H1 (cell line): ENCODE measurements around the gene NSFL1C. TPM values are rescaled to one million over a fixed set of nuclear protein-coding genes. Genes with fewer than 3 reads are reported as not detected.
A peak's percentile ranks its signal among the peaks of the same experiment; 100 is the strongest.

Source experiments
- BRCA1 ChIP-seq: IDR thresholded peaks from 2 replicates; pipeline ENCODE4 v1.6.1; 2012; ENCODE audit warnings: low read depth, low read length, improper control_type of control experiment
- CHD7 ChIP-seq: fragments of 300-600 bp; sonication (generic); IDR thresholded peaks from 2 replicates; pipeline ENCODE4 v1.7.1; 2012; ENCODE audit warnings: low read length, moderate library complexity, mild to moderate bottlenecking, inconsistent platforms; ENCODE audit not compliant: insufficient replicate concordance
- CREB1 ChIP-seq: IDR thresholded peaks from 2 replicates; pipeline ENCODE4 v1.6.1; 2012; ENCODE audit warnings: inconsistent platforms
- CTBP2 ChIP-seq: IDR thresholded peaks from 2 replicates; pipeline ENCODE4 v1.7.0; 2011; ENCODE audit warnings: borderline replicate concordance, mild to moderate bottlenecking, moderate library complexity, mixed read lengths, low read length; ENCODE audit not compliant: insufficient read depth, insufficient read length
- EGR1 ChIP-seq: IDR thresholded peaks from 2 replicates; pipeline ENCODE4 v1.6.1; 2011; ENCODE audit warnings: low read depth, low read length, borderline replicate concordance
- PHF8 ChIP-seq: fragments of 200-600 bp; sonication (generic); conservative IDR thresholded peaks from 2 replicates; pipeline ENCODE4 v1.7.1; 2012; ENCODE audit warnings: low read depth, mild to moderate bottlenecking, inconsistent platforms, low read length, moderate library complexity
- SP1 ChIP-seq: IDR thresholded peaks from 2 replicates; pipeline ENCODE4 v1.6.1; 2011; ENCODE audit warnings: low read depth, low read length
- TAF1 ChIP-seq: IDR thresholded peaks from 2 replicates; pipeline ENCODE4 v1.6.1; 2011; ENCODE audit warnings: mild to moderate bottlenecking, low read depth, low read length
- TAF7 ChIP-seq: optimal IDR thresholded peaks from 2 replicates; pipeline ENCODE3; 2011; ENCODE audit warnings: low read depth, mild to moderate bottlenecking, inconsistent platforms, low read length, moderate library complexity, borderline replicate concordance
- YY1 ChIP-seq: IDR thresholded peaks from 2 replicates; pipeline ENCODE4 v1.6.1; 2011; ENCODE audit warnings: low read depth, mild to moderate bottlenecking, low read length
- polyA plus RNA-seq, 7 experiments: library from polyadenylated mRNA; depleted of rRNA in 3 of 7; stranded (reverse) in 5 of 7; unstranded in 2 of 7; fragments of >200 nt in 5 of 7; fragments of 200-250 nt in 2 of 7; gene quantifications; 1 replicate in 5 of 7; 2 replicates in 1 of 7; 4 replicates in 1 of 7; pipeline versions ENCODE4 v1.2.1 to v1.2.3, GENCODE V29; 2011 to 2013; ENCODE audit warnings: missing spikeins in 2 of 7, mixed read lengths in 2 of 7
- total RNA-seq: library from RNA; stranded (reverse); fragmentation: NEBNext Ultra II Directional; extraction: Animal tissue kit (Norgen Biotek cat#: 25700); gene quantifications from 2 replicates; pipeline ENCODE4 v1.2.1, GENCODE V29; 2021

The NSFL1C gene
- total and polyA plus RNA-seq, 2 of the 8 experiments (the other 6 are each of a cell fraction or from before 2014, with no cell fraction given) = 21.6 to 98.0 TPM

DNA sequence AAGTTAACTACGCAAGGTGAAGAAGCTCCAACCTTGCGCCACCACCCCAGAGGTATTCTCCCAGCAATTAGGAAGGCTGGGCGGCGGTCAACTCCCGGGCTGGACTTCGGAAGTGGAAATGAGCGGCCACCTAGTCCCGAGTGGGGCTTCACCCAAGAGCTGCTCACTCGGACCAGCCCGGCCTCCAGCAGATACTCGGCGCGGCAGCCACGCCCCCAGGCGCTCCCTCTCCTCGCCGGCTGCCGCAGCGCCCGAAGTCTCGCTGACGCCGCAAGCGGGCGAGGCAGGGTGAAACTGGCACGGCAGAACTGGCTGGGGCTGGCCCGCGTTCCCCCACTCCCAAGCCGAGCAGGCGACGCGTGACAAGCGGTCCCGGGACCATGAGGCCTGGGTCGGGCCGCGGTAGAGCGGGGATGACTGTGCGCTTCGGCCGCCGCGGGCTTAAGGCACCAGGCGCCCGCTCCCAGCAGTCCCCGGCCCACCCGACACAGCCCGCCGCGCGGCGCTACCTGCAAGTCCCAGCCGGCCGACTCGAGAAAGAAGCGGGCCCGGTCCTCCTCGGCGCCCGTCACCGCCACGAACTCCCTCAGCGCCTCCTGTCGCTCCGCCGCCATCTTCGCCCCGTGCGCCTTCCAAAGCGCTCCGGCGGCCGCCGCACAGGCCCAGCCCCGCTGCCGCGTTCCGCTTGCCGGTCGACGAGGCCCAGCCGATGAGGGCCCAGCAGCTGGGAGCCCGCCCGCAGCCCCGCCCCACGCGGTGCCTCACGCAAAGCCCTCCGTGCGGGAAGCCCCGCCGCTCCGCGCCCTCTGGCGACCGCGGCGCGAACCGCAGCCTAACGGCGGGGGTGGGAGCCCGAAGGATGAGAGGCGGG is at the start of gene NSFL1C (continued):
- no peak for TF ChIP-seq CHD7
- no peak for TF ChIP-seq CTBP2
- TF ChIP-seq YY1 = peak; percentile 98
- peak; percentile 64; the same call in 1 of the 2 replicates for TF ChIP-seq SP1
- peak; percentile 73; the same call in 1 of the 2 replicates for TF ChIP-seq EGR1
- no peak for TF ChIP-seq BRCA1
- TF ChIP-seq TAF1 = peak; percentile 100
- peak; percentile 96 for TF ChIP-seq TAF7
- TF ChIP-seq PHF8 = peak; percentile 90
- peak; percentile 73; the same call in 1 of the 2 replicates for TF ChIP-seq CREB1
